OCI-M1 (cell line): ENCODE measurements around the gene LRRC9.
A peak's percentile ranks its signal among the peaks of the same experiment; 100 is the strongest.
"Not testable (repeated sequence)": the region's sequence is repeated elsewhere in the genome, so short reads cannot be mapped to it uniquely, and the experiment has no call there.

Experiments used
- DNase-seq: peaks from one replicate; lab custom pipeline; 2025; lab: John Stamatoyannopoulos, UW

Gene LRRC9

DNA sequence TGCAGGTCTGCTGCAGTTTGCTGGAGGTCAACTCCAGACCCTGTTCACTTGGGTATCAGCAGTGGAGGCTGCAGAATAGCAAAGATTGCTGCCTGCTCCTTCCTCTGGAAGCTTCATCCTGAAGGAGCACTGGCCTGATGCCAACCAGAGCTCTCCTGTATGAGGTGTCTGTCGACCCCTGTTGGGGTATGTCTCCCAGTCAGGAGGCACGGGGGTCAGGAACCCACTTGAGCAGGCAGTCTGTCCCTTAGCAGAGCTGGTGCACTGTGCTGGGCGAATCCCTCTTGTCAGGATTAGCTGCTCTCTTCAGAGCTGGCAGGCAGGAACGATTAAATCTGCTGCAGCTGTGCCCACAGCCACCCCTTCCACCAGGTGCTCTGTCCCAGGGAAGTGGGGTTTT lies 37.9 kb downstream of the LRRC9 start:
- DNase-seq, result not testable (repeated sequence)

DNA sequence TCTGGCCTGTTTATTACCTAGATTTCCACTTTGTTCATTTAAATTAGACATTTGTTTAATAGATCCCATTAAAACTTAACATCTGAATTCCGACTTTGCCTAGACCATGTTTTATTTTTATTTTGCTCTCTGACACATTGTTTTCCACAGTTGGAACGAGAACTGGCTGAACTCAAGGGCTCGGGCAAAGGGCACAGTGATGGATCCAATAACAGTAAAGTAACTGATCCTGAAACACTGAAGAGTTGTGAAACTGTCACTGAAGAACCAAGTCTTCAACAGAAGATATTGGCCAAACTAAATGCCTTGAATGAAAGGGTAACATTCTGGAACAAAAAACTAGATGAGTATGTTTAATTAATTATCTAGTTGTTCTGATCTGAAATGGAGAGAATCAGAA lies 39.7 kb downstream of the LRRC9 start:
- no peak for DNase-seq

GRCh38 chr14:59961518-59962062 lies 41.6 kb downstream of the LRRC9 start:
- DNase-seq, result no peak

DNA sequence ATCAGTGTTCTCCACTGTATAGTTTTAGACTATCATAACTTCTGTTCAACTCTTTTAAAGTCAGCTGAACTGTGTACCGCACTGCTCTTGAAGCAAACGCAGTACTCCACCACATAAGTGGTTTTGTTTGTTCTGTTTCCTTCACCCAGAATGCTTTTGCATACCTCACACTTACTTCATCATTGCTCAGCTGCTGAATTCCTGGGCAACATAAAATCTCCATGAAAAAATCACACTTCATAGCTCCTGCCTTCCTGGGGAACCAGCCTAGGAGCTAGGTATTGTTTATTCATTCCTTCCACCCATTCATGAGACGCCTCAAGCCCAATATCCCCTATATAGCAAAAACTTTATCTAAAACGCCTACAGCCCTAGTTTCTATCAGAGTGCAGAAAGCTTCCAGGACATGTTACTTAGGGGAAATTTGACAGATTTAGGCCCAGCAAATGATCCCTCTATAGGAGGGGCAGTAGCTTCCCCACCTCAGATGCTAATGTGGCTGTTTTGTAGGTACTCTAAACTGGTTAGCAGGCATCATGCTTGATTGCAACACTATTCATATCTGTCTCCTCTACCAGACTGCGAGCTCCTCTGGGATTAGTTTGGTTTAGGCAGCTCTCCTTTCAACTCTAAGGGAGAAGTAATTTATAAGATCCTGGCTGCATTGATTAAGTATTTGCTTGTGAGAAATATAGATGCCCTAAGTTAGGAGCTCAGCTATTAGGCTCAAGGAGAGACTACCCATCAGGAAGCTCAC lies 44.5 kb downstream of the LRRC9 start:
- no peak for DNase-seq

- DNase-seq, result no peak
Measured at GRCh38 chr14:59969319-59969718, 49.4 kb downstream of the LRRC9 start.

DNA sequence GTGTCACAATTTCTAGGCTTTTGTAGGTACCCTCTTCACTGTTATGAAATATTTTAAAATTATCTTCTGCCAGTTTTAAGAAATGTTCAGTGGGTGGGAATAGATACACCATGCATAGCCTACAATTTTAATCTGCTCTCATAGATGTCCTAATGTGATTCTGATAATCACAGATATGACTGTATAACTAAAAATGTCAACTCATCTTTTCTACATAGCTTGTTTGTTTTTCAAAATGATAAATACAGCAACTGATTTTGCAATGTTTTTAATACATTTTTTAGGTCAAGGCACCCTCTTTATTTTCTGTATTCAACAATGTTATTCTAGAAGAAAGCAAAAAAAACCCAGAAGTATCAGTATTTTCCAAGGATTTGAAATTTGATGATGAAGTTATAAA lies 61.6 kb downstream of the LRRC9 start:
- no peak for DNase-seq

GRCh38 chr14:59983048-59983447 lies 63.1 kb downstream of the LRRC9 start:
- no peak for DNase-seq

- no peak for DNase-seq
Measured at GRCh38 chr14:59986556-59987059, 66.7 kb downstream of the LRRC9 start.

DNA sequence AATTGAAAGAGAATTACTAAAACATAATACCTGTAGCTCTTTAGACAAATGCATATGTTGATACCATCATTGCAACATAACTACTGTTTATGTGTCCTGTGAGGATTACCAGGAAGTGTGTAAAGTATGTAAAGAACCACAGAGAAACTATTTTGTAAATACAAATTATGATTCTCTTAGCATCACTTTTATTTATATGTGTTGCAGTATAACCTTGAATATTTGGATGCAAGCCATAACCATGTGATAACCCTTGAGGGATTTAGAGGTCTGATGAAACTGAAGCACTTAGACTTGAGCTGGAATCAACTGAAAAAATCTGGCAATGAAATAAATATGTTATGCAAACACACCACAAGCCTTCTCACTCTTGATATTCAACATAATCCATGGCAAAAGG lies 77.5 kb downstream of the LRRC9 start:
- peak; percentile 20 for DNase-seq

GRCh38 chr14:59997966-59998365 lies 78.0 kb downstream of the LRRC9 start:
- no peak for DNase-seq

DNA sequence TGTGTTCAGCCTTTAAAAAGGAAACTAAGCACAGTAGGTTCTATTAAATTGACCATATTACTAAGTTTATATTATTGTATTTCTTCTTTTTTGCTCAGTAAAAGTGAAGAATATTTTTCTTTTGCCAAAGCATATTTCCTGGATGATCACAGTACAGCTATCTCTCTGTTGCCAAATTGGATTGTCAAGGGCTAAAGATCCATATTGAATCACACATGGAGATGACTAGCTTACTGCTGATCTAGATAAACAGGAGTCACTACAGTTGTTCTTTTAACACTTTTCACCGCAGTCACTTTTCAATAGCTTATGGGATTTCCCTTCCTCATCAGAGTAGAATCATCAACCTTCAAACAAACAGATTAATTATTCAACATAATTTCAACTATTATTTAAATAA lies 78.6 kb downstream of the LRRC9 start:
- DNase-seq, result peak; percentile 32

GRCh38 chr14:60002819-60003492 lies 83.0 kb downstream of the LRRC9 start:
- DNase-seq, result no peak

DNA sequence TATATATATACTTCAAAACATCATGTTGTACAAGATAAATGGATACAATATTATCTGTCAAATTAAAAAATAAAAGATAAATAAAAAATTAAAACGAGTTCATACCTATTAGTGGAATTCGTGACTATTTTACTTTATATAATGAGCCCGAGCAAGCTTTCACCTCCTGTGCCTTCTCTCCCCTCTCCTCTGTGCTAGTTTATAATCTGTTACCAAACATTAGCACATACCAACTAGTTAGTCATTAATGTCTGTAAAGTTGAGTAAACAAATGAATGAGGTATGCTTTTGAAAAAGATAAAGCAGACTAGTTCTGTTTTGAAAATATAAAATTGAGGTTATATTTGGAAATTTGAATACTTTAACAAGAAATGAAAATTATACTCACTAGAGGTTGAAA lies 84.0 kb downstream of the LRRC9 start:
- DNase-seq, result no peak

- DNase-seq, result no peak
Measured at GRCh38 chr14:60008042-60008441, 88.1 kb downstream of the LRRC9 start.

GRCh38 chr14:60010263-60010662 lies 90.3 kb downstream of the LRRC9 start:
- DNase-seq, result not testable (repeated sequence)

DNA sequence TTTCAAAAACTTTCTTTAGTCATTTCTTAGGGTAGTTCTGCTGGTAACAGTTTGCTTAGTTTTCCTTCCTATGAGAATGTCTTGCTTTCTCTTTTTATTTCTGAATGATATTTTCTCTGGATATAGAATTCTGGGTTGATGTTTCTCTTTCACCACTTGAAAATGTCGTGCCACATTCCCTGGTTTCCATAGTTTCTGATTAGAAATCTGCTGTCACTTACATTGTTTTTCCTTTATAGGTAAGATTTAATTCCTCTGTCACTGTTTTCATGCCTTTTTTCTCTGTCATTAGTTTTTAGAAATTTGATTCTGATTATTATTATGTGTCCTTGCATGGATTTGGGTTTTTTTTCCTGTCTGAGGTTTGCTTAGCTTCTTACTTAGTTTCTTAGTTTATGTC lies 94.5 kb downstream of the LRRC9 start:
- DNase-seq, result peak; percentile 25

DNA sequence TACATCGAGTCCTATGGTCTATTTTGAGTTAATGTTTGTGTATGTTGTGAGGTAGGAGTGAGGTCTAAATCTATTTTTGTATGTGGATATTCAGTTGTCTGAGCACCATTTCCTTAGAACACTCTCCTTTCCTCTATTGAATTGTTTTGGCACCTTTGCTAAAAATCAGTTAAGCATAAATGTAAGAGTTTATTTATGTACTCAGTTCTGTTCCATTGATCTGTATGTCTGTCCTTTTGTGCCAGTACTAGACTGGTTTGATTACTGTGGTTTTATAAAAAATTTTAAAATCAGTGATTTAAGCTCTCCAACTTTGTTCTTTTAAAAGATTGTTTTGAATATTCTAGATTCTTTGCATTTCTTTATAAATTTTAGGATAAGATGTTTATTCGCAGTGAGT lies 101.7 kb downstream of the LRRC9 start:
- no peak for DNase-seq

GRCh38 chr14:60025571-60025970 lies 105.6 kb downstream of the LRRC9 start:
- no peak for DNase-seq

DNA sequence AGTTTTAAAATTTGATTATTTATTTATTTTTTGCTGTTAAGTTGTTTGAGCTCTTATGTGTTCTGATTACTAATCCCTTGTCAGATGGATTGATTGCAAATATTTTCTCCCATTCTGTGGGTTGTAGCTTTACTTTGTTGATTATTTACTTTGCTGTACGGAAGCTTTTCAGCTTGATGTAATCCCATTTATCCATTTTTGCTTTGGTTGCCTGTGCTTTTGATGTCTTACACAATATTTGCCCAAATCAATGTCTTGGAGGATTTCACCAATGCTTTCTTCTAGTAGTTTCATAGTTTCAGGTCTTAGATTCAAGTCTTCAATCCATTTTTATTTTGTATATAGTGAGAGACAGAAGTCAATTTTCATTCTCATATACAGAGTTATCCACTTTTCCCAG lies 115.2 kb downstream of the LRRC9 start:
- no peak for DNase-seq

DNA sequence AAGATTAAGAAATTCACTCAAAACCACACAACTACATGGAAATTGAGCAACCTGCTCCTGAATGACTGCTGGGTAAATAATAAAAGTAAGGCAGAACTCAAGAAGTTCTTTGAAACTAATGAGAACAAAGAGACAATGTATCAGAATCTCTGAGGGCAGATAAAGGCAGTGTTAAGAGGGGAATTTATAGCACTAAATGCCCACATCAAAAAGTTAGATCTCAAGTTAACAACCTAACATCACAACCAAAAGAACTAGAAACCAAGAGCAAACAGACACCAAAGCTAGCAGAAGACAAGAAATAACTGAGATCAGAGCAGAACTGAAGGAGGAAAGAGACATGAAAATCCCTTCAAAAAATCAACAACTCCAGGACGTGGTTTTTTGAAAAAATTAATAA lies 128.0 kb downstream of the LRRC9 start:
- DNase-seq, result not testable (repeated sequence)

GRCh38 chr14:60051721-60052221 lies 131.8 kb downstream of the LRRC9 start:
- DNase-seq, result no peak

DNA sequence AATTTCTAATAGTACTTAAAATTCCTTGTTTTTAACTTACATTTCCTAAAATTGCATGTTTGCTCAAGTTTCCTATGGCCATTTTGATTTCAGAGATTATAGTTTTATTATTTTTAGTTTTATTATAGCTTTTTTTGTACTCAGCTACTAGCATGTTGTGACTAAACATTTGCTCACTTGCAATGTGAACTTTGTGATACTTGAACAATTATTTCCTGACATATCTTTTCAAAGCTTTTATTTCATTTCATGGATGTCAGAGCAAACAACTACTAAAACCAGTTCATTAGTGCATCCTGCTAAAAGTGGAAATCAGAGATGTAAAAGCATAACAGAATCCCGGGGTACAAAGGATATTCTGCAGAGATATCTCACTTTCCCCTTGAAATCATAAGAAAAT lies 138.1 kb downstream of the LRRC9 start:
- DNase-seq, result no peak

- DNase-seq, result no peak
Measured at GRCh38 chr14:60061371-60061770, 141.4 kb downstream of the LRRC9 start.
